ENCODE results near the gene UVRAG.
"Not testable (repeated sequence)": the region's sequence is repeated elsewhere in the genome, so short reads cannot be mapped to it uniquely, and the experiment has no call there.

DNA sequence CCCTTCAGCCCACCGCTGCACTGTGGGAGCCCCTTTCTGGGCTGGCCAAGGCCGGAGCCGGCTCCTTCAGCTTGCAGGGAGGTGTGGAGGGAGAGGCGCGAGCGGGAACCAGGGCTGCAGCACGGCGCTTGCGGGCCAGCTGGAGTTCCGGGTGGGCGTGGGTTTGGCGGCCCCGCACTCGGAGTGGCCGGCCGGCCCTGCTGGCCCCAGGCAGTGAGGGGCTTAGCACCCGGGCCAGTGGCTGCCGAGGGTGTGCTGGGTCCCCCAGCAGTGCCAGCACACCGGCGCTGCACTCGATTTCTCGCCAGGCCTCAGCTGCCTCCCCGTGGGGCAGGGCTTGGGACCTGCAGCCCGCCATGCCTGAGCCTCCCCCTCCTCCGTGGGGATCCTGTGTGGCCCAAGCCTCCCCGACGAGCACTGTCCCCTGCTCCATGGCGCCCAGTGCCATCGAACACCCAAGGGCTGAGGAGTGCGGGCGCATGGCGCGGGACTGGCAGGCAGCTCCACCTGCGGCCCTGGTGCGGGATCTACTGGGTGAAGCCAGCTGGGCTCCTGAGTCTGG, 245.5 kb downstream of the UVRAG start:
- TF ChIP-seq, protein P1, sequence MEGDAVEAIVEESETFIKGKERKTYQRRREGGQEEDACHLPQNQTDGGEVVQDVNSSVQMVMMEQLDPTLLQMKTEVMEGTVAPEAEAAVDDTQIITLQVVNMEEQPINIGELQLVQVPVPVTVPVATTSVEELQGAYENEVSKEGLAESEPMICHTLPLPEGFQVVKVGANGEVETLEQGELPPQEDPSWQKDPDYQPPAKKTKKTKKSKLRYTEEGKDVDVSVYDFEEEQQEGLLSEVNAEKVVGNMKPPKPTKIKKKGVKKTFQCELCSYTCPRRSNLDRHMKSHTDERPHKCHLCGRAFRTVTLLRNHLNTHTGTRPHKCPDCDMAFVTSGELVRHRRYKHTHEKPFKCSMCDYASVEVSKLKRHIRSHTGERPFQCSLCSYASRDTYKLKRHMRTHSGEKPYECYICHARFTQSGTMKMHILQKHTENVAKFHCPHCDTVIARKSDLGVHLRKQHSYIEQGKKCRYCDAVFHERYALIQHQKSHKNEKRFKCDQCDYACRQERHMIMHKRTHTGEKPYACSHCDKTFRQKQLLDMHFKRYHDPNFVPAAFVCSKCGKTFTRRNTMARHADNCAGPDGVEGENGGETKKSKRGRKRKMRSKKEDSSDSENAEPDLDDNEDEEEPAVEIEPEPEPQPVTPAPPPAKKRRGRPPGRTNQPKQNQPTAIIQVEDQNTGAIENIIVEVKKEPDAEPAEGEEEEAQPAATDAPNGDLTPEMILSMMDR (IDR thresholded peaks at IDR 0.05): not testable (repeated sequence)
- TF ChIP-seq EZH2 (IDR thresholded peaks at IDR 0.05; ENCODE audit: borderline replicate concordance, insufficient read depth, low read depth, low read length, poor library complexity, severe bottlenecking): not testable (repeated sequence)
